ENCODE measurements around the gene CEP290.
A peak's percentile ranks its signal among the peaks of the same experiment; 100 is the strongest.
"Not testable (repeated sequence)": the region's sequence is repeated elsewhere in the genome, so short reads cannot be mapped to it uniquely, and the experiment has no call there.

Gene CEP290

DNA sequence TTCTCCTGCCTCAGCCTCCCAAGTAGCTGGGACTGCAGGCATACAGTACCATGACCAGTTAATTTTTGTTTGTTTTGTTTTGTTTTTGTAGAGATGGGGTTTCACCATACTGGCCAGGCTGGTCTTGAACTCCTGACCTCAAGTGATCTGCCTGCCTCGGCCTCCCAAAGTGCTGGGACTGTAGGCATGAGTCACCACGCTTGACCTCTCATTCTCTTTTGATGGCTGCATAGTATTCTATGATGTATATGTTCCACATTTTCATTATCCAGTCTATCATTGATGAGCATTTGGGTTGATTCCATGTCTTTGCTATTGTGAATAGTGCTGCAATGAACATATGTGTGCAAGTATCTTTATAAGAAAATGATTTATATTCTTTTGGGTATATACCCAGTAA lies 8.7 kb downstream of the CEP290 start:
- not testable (repeated sequence) for H3K4me1 ChIP-seq (ENCODE audit: control insufficient read depth, insufficient read depth, low read depth, low read length); H3K4me3 ChIP-seq (ENCODE audit: insufficient read depth in 1 of 2, low read depth in 1 of 2, low read length in 2 of 2); H2BK5ac ChIP-seq (ENCODE audit: low read depth, low read length, poor library complexity, severe bottlenecking); H3K79me1 ChIP-seq (replicated peaks; ENCODE audit: low read length, poor library complexity, severe bottlenecking); H3K4me2 ChIP-seq (ENCODE audit: low read length, poor library complexity, severe bottlenecking); H3K4ac ChIP-seq (ENCODE audit: low read depth in 1 of 2, low read length in 2 of 2); H2AK5ac ChIP-seq (ENCODE audit: low read length, severe bottlenecking); H2BK120ac ChIP-seq (ENCODE audit: low read depth, low read length); H3K23ac ChIP-seq (ENCODE audit: low read length in 2 of 2); H4K8ac ChIP-seq (ENCODE audit: low read length); H3K18ac ChIP-seq (ENCODE audit: low read depth in 1 of 2, low read length in 2 of 2); H3K27me3 ChIP-seq (ENCODE audit: control insufficient read depth in 1 of 2, insufficient read depth in 1 of 2, low read length in 2 of 2); H3K9me3 ChIP-seq (ENCODE audit: control insufficient read depth, low read length); H2AFZ ChIP-seq (ENCODE audit: low read depth, low read length); H3K9ac ChIP-seq (ENCODE audit: low read length); H2BK15ac ChIP-seq (ENCODE audit: low read depth, poor library complexity, severe bottlenecking); H3K14ac ChIP-seq (ENCODE audit: low read length in 2 of 2); H3K27ac ChIP-seq (ENCODE audit: low read length, poor library complexity, severe bottlenecking); DNase-seq; H2BK12ac ChIP-seq (ENCODE audit: low read length in 2 of 2)
- Histone ChIP-seq H3K36me3 (ENCODE audit: control insufficient read depth in 1 of 2, insufficient read depth in 2 of 2, low read depth in 1 of 2, low read length in 2 of 2) (peaks cover 3 to 62% of the 10 kb centered on the region in 2 experiments), H4K91ac (ENCODE audit: low read length) (peak overlapping the region; percentile 27)
- 100% methylated on average over 1 of the region's 2 CpGs for WGBS

GRCh38 chr12:88132392-88132791 lies 9.5 kb downstream of the CEP290 start:
- Histone ChIP-seq H3K23ac (ENCODE audit: low read length in 2 of 2) (no peak overlapping the region), H2BK5ac (ENCODE audit: low read depth, low read length, poor library complexity, severe bottlenecking) (no peak overlapping the region), H2BK12ac (ENCODE audit: low read length in 2 of 2) (no peak overlapping the region), H3K36me3 (ENCODE audit: control insufficient read depth in 1 of 2, insufficient read depth in 2 of 2, low read depth in 1 of 2, low read length in 2 of 2) (peaks cover 3 to 62% of the 10 kb centered on the region in 2 experiments), H3K27ac (ENCODE audit: low read length, poor library complexity, severe bottlenecking) (no peak overlapping the region), H3K18ac (ENCODE audit: low read depth in 1 of 2, low read length in 2 of 2) (no peak overlapping the region), H4K8ac (ENCODE audit: low read length) (no peak overlapping the region), H3K9me3 (ENCODE audit: control insufficient read depth, low read length) (no peaks in the 10 kb centered on the region), H2AFZ (ENCODE audit: low read depth, low read length) (no peak overlapping the region), H3K4me1 (ENCODE audit: control insufficient read depth, insufficient read depth, low read depth, low read length) (no peaks in the 10 kb centered on the region), H3K4me2 (ENCODE audit: low read length, poor library complexity, severe bottlenecking) (no peak overlapping the region), H3K79me1 (replicated peaks; ENCODE audit: low read length, poor library complexity, severe bottlenecking) (peaks cover 7% of the 10 kb centered on the region), H4K91ac (ENCODE audit: low read length) (no peak overlapping the region), H3K27me3 (ENCODE audit: control insufficient read depth in 1 of 2, insufficient read depth in 1 of 2, low read length in 2 of 2) (no peaks in the 10 kb centered on the region), H2BK120ac (ENCODE audit: low read depth, low read length) (no peak overlapping the region), H2AK5ac (ENCODE audit: low read length, severe bottlenecking) (no peak overlapping the region), H3K14ac (ENCODE audit: low read length in 2 of 2) (no peak overlapping the region), H3K9ac (ENCODE audit: low read length) (no peak overlapping the region), H3K4me3 (ENCODE audit: insufficient read depth in 1 of 2, low read depth in 1 of 2, low read length in 2 of 2) (no peak overlapping the region), H2BK15ac (ENCODE audit: low read depth, poor library complexity, severe bottlenecking) (no peak overlapping the region), H3K4ac (ENCODE audit: low read depth in 1 of 2, low read length in 2 of 2) (no peak overlapping the region)
- DNase-seq, result no peak

DNA sequence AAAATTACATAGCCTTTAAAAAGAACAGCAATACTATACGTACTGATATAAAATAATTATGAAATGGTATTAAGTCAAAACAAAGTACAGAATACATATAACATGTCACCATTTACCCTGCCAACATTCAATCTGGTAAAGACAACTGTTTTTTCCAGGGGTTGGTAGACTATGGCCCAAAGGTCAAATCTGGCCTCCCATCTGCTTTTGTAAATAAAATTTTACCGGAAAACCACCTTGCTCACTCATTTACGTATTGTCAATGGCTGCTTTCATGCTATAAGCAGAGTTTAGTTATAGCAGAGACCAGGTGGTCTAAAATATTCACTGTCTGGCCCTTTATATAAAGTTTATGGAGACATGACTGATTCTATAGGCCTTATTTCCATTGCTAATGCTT lies 14.0 kb downstream of the CEP290 start:
- no peak for DNase-seq
- Histone ChIP-seq H3K27me3 (ENCODE audit: control insufficient read depth in 1 of 2, insufficient read depth in 1 of 2, low read length in 2 of 2) (no peaks in the 10 kb centered on the region), H3K27ac (ENCODE audit: low read length, poor library complexity, severe bottlenecking) (no peak overlapping the region), H2BK15ac (ENCODE audit: low read depth, poor library complexity, severe bottlenecking) (no peak overlapping the region), H3K4me2 (ENCODE audit: low read length, poor library complexity, severe bottlenecking) (no peak overlapping the region), H2BK12ac (ENCODE audit: low read length in 2 of 2) (no peak overlapping the region), H3K4ac (ENCODE audit: low read depth in 1 of 2, low read length in 2 of 2) (no peak overlapping the region), H3K23ac (ENCODE audit: low read length in 2 of 2) (no peak overlapping the region), H3K14ac (ENCODE audit: low read length in 2 of 2) (no peak overlapping the region), H3K18ac (ENCODE audit: low read depth in 1 of 2, low read length in 2 of 2) (no peak overlapping the region), H2BK5ac (ENCODE audit: low read depth, low read length, poor library complexity, severe bottlenecking) (no peak overlapping the region), H2AFZ (ENCODE audit: low read depth, low read length) (no peak overlapping the region), H3K4me1 (ENCODE audit: control insufficient read depth, insufficient read depth, low read depth, low read length) (no peaks in the 10 kb centered on the region), H3K36me3 (ENCODE audit: control insufficient read depth in 1 of 2, insufficient read depth in 2 of 2, low read depth in 1 of 2, low read length in 2 of 2) (peaks cover 0 to 62% of the 10 kb centered on the region in 2 experiments), H3K9ac (ENCODE audit: low read length) (no peak overlapping the region), H3K4me3 (ENCODE audit: insufficient read depth in 1 of 2, low read depth in 1 of 2, low read length in 2 of 2) (no peak overlapping the region), H4K91ac (ENCODE audit: low read length) (no peak overlapping the region), H2BK120ac (ENCODE audit: low read depth, low read length) (no peak overlapping the region), H2AK5ac (ENCODE audit: low read length, severe bottlenecking) (no peak overlapping the region), H4K8ac (ENCODE audit: low read length) (no peak overlapping the region), H3K79me1 (replicated peaks; ENCODE audit: low read length, poor library complexity, severe bottlenecking) (peaks cover 3% of the 10 kb centered on the region), H3K9me3 (ENCODE audit: control insufficient read depth, low read length) (no peaks in the 10 kb centered on the region)
- WGBS, result no CpG with 5 or more reads among the region's 3 CpGs

- H3K23ac ChIP-seq (ENCODE audit: low read length in 2 of 2), result no peak overlapping the region
- H2BK5ac ChIP-seq (ENCODE audit: low read depth, low read length, poor library complexity, severe bottlenecking), result no peak overlapping the region
These were observed 14.8 kb downstream of the CEP290 start for GRCh38 chr12:88127099-88127498.

More at GRCh38 chr12:88127099-88127498, 14.8 kb downstream of the CEP290 start:
- Histone ChIP-seq H2BK15ac (ENCODE audit: low read depth, poor library complexity, severe bottlenecking) (no peak overlapping the region), H3K18ac (ENCODE audit: low read depth in 1 of 2, low read length in 2 of 2) (no peak overlapping the region), H2BK12ac (ENCODE audit: low read length in 2 of 2) (no peak overlapping the region), H3K4me3 (ENCODE audit: insufficient read depth in 1 of 2, low read depth in 1 of 2, low read length in 2 of 2) (no peak overlapping the region), H3K4me2 (ENCODE audit: low read length, poor library complexity, severe bottlenecking) (no peak overlapping the region), H3K14ac (ENCODE audit: low read length in 2 of 2) (no peak overlapping the region), H2BK120ac (ENCODE audit: low read depth, low read length) (no peak overlapping the region), H3K9me3 (ENCODE audit: control insufficient read depth, low read length) (no peaks in the 10 kb centered on the region), H2AK5ac (ENCODE audit: low read length, severe bottlenecking) (no peak overlapping the region), H4K8ac (ENCODE audit: low read length) (no peak overlapping the region), H3K9ac (ENCODE audit: low read length) (no peak overlapping the region), H2AFZ (ENCODE audit: low read depth, low read length) (no peak overlapping the region), H3K36me3 (ENCODE audit: control insufficient read depth in 1 of 2, insufficient read depth in 2 of 2, low read depth in 1 of 2, low read length in 2 of 2) (peaks cover 0 to 68% of the 10 kb centered on the region in 2 experiments), H3K4me1 (ENCODE audit: control insufficient read depth, insufficient read depth, low read depth, low read length) (no peaks in the 10 kb centered on the region), H3K79me1 (replicated peaks; ENCODE audit: low read length, poor library complexity, severe bottlenecking) (no peaks in the 10 kb centered on the region), H3K27ac (ENCODE audit: low read length, poor library complexity, severe bottlenecking) (no peak overlapping the region), H4K91ac (ENCODE audit: low read length) (no peak overlapping the region), H3K27me3 (ENCODE audit: control insufficient read depth in 1 of 2, insufficient read depth in 1 of 2, low read length in 2 of 2) (no peaks in the 10 kb centered on the region), H3K4ac (ENCODE audit: low read depth in 1 of 2, low read length in 2 of 2) (no peak overlapping the region)
- no peak for DNase-seq
- 100% methylated on average over 3 of the region's 3 CpGs for WGBS
